COLO668 (cell line): ENCODE results near the gene CCS.
A peak's percentile ranks its signal among the peaks of the same experiment; 100 is the strongest.
"Not testable (repeated sequence)": the region's sequence is repeated elsewhere in the genome, so short reads cannot be mapped to it uniquely, and the experiment has no call there.

ENCODE experiments used
- DNase-seq: peaks from one replicate; lab custom pipeline; 2025; ENCODE audit not compliant: unreplicated experiment; lab: John Stamatoyannopoulos, UW

CCS gene

DNA sequence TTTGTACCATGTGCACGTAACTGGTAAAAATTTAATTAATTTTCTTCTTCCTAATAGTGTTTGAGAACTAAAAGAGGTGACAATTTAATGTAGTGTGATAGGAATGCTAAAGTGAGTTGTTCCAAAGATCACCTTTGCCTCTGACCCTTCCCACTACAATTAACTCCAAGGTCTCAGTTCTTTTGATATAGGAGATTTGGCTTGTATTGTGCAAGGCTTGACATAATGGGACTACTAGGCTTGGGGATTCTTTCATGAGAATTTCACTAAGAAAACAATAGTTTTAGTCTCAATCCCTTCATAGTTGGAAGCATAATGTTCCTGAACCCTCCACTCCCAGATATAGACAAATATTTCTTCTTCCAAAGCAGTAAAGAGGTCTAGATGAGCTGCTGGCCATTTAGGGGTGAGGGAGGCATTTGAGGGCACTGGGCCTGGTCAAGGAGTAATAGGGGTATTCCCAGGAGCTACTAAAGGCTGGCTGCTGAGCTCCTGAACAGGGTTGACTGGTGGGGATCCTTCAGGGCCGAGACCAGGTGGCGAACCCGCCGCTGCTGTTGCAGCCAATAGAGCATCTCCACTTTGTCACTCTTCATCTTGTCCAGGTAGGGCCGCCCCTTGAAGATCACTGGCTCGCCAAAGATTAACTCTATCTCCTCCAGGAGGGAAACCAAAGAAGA lies 2.8 kb upstream of the CCS start:
- DNase-seq, result no peak

DNA sequence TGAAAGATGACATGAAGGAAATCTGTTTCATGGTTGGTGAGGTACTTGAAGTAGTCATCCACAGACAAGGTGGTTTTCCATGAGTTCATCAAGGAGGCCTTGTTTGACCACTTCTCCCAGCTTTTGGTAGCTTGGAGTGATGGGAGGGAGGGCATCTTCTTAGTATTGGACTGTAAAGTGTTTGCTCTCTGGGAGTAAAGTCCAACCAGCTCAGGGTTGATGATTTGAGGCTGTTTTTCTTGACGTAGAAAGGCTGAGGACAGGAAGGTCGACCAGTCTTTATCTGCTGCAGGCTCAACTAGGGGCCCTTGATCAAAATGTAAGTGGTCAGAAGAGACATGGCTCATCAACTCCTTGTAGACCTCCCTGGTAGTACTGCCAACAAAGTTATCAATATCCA lies 1.8 kb upstream of the CCS start:
- no peak for DNase-seq

GRCh38 chr11:66593303-66593635 lies 284 bp downstream of the CCS start:
- peak; percentile 6 for DNase-seq

GRCh38 chr11:66593650-66594049 lies 665 bp downstream of the CCS start:
- DNase-seq, result no peak

GRCh38 chr11:66595245-66595904 lies 2.4 kb downstream of the CCS start:
- DNase-seq, result no peak

GRCh38 chr11:66598993-66599392 lies 6.0 kb downstream of the CCS start:
- no peak for DNase-seq

DNA sequence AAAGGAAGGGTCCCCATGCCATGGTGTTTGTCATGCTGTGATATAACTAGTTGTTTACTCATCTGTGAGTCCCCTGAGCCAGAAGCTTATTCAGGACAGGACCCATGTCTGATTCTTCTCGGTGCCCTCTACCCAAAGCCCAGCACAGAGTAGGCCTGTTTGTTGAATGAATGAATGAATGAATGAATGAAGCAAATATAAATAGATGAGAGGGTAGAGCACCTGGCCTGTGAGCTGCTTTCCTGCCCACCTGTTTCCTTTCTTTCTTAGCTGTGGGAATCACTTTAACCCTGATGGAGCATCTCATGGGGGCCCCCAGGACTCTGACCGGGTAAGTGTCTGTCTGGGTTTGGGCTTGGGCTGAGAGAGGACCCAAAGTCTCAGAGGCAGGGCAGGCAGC lies 7.2 kb downstream of the CCS start:
- no peak for DNase-seq

DNA sequence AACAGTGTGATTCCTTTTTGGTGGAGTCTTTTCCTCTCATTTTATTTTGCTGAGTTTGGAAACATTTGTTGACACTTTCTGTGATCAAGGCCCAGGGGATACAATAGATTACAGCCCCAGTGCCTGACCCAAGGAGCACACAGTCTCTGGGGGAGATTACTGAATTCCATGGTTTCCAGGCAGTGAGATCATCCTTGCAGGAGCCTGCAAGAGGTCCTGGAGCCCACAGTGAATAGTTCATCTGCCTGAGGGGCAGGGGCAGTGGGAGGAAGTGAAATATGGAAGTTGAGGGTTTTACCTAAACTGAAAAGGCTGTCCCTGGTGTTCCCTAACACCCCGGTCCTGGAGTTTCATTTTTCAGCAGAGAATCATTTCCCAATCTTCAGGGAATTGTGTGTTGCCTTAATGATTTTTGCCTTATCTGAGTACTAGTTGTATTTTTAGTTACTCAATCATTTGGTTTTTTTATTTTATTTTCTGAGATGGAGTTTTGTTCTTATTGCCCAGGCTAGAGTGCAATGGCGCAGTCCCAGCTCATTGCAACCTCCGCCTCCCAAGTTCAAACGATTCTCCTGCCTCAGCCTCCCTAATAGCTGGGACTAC lies 7.7 kb downstream of the CCS start:
- DNase-seq, result no peak

DNA sequence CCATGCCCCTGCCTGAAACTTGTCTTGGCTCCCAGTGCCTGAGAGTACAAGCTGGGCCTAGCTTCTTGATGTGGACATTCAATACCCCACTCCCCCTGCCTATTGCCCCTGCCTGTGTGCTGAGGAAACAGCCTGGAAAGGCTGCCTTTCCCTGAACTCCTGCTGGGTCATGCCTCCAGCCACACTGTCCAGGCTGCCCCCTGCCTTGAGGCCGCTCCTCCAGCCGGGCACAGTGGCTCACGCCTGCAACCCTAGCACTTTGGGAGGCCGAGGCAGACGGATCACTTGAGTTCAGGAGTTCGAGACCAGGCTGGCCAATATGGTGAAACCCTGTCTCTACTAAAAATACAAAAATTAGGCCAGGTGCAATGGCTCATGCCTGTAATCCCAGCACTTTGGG lies 10.1 kb downstream of the CCS start:
- no peak for DNase-seq

DNA sequence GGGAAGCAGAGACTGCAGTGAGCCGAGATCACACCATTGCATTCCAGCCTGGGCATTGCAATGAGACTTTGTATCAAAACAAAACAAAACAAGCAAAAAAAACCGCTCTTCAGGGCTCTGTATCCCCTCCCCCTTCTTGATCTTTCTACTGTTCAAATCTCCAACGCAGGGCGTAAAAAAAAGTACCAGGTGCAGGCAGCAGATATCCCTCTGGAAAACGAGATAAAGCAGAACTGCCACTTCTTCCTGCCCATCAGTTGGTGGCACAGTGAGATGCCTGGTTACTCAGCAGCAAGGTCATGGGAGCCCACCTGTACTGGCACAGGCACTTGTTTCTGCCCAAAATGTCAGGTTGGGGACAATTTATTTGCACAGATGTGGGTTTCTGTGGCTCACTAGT lies 11.2 kb downstream of the CCS start:
- no peak for DNase-seq

DNA sequence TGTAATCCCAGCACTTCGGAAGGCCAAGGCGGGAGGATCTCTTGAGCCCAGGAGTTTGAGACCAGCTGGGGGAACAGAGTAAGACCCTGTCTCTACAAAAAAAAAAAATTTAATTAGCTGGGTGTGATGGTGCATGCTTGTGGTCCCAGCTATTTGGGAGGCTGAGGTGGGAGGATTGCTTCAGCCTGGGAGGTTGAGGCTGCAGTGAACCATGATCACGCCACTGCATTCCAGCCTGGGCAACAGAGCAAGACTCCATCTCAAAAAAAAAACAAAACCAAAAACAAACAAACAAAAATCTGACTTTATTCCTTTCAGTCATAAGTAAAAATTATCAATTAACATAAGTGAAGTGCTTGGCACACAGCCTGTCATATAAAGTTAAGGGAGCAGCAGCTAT lies 13.6 kb downstream of the CCS start:
- DNase-seq, result not testable (repeated sequence)

DNA sequence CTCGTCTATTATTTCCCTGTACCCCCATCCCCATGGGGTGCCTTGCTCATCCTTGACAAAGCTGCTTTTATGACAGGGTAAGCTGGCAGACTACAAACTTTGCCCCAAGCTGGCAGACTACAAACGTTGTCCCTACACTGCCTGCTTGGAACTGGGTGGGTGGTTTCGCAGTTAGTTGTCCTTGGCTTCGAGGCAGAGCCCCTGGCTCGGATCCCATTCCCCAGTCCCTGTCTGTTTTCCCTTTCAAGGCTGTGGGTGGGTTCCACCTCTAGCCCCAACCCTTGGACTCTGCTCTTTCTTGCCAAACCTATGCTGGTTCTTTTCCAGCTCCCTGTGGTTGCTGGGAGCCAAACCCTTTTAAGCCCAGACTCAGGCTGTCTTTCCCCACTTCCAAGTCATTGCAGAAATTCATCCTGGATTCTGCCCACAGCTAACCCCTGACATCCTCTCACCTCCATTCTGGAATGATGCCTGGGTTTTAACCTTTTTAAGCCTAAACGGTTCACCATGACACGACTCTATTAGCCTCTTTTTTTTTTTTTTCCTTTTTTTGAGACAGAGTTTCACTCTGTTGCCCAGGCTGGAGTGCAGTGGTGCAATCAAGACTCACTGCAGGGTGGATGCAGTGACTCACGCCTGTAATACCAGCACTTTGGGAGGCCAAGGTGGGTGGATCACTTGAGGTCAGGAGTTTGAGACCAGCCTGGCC lies 14.3 kb downstream of the CCS start:
- no peak for DNase-seq

- DNase-seq, result no peak
Measured at GRCh38 chr11:66609721-66610617, 17.0 kb downstream of the CCS start.

DNA sequence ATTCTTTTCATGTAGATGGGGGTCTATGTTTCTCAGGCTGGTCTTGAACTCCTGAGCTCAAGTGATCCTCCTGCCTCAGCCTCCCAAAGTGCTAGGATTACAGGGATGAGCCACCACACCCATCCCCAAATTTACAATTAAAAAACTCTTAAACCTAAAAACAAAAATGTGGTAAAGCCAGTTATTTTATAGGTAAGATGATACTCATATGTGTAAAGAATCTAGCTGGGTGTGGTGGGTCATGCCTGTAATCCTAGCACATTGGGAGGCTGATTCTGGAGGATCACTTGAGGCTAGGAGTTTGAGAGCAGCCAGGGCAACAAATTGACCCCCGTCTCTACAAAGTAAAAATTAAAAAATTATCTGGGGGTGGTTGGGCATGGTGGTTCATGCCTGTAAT lies 19.5 kb downstream of the CCS start:
- DNase-seq, result no peak

DNA sequence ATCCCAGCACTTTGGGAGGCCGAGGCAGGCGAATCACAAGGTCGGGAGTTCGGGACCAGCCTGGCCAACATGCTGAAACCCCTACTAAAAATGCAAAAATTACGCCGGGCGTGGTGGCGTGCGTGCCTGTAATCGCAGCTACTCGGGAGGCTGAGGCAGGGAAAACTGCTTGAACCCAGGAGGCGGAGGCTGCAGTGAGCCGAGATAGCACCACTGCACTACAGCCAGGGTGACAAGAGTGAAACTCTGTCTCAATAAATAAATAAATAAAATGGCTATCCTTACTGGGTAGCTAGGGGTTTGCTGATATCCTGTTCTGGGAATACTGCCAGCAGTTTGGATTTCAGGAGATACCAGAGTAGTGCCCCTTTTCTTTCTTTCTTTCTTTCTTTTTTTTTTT lies 21.1 kb downstream of the CCS start:
- no peak for DNase-seq

- peak; percentile 99 for DNase-seq
Measured at GRCh38 chr11:66616379-66617154, 23.6 kb downstream of the CCS start, which contains the start of gene RBM14. TSS of gene RBM14 (plus strand) at chr11:66616630. CDS start at chr11:66616721, 91 bp downstream.

DNA sequence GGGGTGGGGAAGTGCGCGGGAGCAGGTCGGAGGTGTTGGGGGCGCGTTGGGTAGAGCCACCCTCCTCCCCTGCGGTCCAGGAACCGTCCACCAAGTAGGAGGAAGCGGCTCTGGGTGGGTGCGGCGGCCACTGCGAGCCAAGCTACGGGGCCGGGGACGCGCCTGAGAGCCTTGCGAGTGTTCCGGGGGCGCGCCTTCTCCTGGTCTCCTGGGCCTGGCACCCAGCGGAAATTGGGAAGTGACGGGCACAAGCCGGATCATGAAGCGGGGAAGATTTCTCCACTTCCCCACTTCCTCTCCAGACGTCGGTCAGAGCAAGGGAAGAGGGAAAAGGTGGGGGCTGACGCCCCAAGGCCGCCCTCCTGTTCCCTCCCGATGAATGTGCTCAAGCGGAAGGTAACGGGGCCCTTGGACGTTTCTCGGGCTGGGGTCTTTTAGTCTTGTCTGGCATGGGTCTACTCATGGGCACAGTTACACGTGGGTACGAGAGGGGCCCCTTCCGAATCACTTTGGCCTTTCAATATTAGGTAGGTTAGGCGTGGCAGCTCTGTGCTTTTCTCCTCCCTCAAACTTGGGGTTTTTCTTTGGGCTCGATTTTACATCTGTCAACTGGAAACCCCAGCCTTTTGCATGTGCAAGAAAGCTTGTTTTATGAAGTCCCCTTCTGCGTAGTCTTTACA lies 24.3 kb downstream of the CCS start:
- peak; percentile 84 for DNase-seq

DNA sequence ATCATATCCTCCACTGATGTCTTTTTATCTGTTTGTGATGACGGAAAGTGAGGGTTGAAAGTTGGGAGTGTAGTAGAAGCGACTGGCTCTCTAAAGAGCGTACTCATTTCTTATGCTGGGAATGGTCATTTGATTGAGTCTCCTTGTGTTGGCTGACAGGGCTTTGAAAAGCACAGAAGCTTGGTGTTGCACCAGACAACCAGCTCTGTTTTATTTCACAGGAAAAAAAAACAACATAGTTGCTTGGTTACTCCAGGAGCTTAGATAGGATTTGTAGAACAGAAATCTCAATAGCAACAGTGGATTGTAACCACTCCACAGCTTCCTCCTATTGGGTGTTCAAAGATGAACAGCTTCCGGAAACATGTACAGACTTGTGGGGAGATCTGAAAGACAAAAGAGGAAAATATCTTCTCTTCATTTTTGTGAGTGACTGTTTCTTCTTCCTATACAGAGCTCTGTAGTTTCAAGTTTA lies 26.1 kb downstream of the CCS start:
- peak; percentile 10 for DNase-seq

GRCh38 chr11:66624450-66624849 lies 31.5 kb downstream of the CCS start:
- DNase-seq, result no peak
